Measurements from ENCODE around the gene AAMDC.
"Not testable (repeated sequence)": the region's sequence is repeated elsewhere in the genome, so short reads cannot be mapped to it uniquely, and the experiment has no call there.

AAMDC gene

DNA sequence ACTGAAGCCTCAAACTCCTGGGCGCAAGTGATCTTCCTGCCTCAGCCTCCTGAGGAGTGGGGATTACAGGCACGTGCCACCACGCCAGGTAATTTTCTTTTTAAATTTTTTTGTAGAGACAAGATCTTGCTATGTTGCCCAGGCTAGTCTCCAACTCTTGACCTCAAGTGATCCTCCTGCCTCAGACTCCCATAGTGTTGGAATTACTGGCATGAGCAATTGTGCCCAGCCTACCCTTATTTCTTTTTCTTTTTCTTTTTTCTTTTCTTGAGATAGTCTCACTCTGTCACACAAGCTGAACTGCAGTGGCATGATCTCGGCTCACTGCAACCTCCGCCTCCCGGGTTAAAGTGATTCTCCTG, 63.9 kb downstream of the AAMDC start:
- TF ChIP-seq, protein P1, sequence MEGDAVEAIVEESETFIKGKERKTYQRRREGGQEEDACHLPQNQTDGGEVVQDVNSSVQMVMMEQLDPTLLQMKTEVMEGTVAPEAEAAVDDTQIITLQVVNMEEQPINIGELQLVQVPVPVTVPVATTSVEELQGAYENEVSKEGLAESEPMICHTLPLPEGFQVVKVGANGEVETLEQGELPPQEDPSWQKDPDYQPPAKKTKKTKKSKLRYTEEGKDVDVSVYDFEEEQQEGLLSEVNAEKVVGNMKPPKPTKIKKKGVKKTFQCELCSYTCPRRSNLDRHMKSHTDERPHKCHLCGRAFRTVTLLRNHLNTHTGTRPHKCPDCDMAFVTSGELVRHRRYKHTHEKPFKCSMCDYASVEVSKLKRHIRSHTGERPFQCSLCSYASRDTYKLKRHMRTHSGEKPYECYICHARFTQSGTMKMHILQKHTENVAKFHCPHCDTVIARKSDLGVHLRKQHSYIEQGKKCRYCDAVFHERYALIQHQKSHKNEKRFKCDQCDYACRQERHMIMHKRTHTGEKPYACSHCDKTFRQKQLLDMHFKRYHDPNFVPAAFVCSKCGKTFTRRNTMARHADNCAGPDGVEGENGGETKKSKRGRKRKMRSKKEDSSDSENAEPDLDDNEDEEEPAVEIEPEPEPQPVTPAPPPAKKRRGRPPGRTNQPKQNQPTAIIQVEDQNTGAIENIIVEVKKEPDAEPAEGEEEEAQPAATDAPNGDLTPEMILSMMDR (IDR thresholded peaks at IDR 0.05; ENCODE audit: insufficient read depth, missing control alignments) = no peak
- DNase-seq (ENCODE audit: insufficient read length, low spot score) (no peak), FAIRE-seq (no peak)

DNA sequence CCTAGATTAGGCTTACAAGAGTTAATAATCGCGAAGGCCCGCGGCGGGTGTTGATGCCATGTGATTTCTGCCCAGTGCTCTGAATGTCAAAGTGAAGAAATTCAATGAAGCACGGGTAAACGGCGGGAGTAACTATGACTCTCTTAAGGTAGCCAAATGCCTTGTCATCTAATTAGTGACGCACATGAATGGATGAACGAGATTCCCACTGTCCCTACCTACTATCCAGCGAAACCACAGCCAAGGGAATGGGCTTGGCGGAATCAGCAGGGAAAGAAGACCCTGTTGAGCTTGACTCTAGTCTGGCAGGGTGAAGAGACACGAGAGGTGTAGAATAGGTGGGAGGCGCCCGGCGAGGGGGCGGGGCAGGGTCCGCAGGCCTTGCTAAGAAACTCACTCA, 65.5 kb downstream of the AAMDC start:
- TF ChIP-seq, protein P1 (IDR thresholded peaks at IDR 0.05; ENCODE audit: insufficient read depth, missing control alignments) = no peak
- DNase-seq (ENCODE audit: insufficient read length, low spot score) (no peak), FAIRE-seq (no peak)

DNA sequence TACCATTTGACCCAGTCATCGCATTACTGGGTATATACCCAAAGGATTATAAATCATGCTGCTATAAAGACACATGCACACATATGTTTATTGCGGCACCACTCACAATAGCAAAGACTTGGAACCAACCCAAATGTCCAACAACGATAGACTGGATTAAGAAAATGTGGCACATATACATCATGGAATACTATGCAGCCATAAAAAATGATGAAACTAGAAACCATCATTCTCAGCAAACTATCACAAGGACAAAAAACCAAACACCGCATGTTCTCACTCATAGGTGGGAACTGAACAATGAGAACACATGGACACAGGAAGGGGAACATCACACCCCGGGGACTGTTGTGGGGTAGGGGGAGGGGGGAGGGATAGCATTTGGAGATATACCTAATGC, 68.1 kb downstream of the AAMDC start:
- FAIRE-seq; DNase-seq (ENCODE audit: insufficient read length, low spot score): not testable (repeated sequence)

DNA sequence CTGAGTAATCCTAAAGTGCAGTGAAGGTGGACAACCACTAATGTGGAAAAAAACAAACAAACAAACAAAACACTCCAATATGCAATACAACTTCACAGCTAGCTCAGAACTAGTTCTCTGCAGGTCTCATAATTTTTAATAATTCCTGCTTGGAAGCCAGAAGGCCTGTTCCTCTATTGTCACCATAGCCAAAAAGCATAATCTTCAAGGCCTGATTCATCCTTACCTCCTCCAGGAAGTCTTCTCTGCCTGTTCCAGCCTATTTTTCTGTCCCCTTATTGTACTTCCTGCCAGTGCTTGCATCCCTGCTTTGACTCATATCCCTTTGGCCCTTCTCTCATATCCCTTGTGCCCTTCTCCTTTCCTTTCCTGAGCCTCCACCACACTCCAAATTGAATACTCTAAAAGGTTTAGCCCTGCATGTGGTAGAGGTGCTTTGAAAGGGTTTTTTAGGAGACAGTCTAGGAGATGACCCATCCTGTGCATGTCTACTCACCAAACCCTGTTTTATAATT, 69.2 kb downstream of the AAMDC start:
- DNase-seq (ENCODE audit: insufficient read length, low spot score); FAIRE-seq: not testable (repeated sequence)

DNA sequence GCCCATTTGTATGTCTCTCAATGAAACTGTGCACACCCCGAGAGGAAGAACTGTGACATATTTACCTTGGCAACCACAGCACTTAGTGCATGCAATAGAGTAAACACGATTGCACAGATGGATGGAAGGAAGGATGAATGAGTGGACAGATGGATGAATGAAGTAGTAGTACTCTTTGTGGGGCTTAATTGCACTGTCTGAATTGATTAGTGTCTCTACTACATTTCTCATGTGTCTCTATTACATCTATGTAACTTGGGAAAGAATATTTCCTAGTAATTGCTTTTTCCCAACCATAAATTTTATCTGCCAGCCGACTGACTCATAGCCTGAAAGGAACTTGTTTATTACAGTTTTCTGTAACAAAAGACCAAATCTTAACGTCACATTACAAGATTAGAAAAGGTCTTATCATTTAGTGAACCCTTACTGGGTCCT, 69.7 kb downstream of the AAMDC start:
- DNase-seq (ENCODE audit: insufficient read length, low spot score); FAIRE-seq: not testable (repeated sequence)

DNA sequence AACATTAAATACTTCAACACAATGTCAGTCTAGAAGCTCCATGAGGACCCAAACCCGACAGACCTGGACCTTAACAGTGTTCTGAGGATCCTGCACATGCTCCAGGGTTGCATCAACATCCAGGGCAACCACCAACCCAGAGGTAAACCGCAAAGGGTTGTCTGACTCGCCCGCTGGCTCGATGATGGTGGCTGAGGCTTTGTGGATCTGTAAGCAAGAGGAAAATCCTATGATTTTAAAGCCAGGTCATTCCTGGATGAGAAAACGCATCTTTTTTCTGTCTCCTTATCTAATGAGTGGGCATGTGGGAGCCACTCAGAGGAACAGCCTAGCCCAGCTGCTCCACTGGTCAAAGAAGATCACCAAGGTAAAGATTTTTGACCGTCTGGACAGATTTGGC, 70.3 kb downstream of the AAMDC start:
- not testable (repeated sequence) for DNase-seq (ENCODE audit: insufficient read length, low spot score); FAIRE-seq

DNA sequence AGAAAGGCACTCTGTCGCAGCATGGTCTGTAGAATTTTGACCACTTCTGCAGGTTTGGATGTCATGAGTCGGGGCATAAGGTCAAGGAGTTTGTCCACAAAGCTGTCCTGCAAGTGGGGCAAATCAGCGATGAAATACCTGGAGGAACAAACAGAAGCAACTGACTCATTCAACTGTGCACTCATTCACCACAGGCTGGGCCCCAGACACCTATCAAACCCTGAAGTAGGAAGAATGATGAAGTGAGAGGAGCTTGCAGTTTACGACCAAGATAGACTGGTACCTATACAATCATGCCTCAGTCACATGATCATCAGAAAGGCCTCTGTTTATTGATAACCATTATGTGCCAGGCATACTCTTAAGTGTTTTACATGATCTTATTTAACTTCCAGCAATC, 70.8 kb downstream of the AAMDC start:
- not testable (repeated sequence) for FAIRE-seq; DNase-seq (ENCODE audit: insufficient read length, low spot score)

DNA sequence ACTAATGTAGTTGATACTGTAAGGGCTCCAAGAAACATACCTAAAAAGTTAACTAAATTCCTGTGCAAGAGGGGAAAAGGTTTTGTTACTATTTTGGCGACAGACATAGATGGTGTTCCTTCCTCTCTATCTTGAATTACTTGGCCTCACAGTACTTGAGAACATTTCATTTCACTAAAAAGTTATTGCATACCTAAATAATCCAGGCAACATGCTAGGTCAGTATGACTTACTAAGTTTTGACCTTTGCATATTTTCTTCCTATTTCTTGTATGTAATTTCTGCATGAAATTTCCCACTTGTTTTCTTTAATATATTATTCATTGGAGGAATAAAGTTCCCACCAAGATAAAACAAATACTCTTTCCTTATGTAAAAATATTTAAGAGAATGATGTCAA, 74.0 kb downstream of the AAMDC start:
- FAIRE-seq; DNase-seq (ENCODE audit: insufficient read length, low spot score): not testable (repeated sequence)

DNA sequence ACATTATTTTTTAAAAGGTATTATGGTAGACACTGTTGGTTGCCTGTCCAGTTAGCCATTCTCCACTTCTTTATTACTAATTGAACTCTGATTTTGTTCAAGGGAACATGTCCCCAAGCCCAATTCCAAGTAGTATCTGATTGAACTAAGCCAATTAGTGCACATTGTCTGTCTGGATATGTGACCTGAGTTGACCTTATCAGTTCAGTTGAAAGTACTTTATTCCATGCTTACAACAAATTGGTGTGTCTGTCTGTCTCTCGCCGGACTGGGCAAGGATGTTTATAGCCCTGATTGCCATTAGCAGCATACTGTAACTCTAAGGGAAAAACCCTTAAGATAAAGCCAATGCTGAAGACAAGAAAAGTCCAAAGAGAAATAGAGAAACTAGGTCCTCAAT, 87.9 kb downstream of the AAMDC start:
- FAIRE-seq (no peak), DNase-seq (ENCODE audit: insufficient read length, low spot score) (no peak)
- TF ChIP-seq, protein P1 (IDR thresholded peaks at IDR 0.05; ENCODE audit: insufficient read depth, missing control alignments) = no peak

DNA sequence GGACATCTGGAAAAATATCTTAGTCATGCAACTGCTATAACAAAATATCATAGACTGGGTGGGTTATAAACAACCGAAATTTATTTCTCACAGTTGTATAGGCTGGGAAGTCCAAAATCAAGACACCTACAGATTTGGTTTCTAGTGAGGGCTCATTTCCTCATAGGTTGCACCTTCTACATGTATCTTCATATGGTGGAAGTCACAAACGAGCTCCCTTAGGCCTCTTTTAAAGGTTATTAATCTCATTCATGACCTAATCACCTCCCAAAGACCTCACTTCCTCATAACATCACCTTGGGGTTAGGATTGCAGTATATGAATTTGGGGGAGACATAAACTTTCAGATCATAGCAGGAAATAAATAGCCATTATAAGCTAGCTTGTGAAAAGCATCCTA, 88.3 kb downstream of the AAMDC start:
- DNase-seq (ENCODE audit: insufficient read length, low spot score) (no peak), FAIRE-seq (no peak)
- TF ChIP-seq, protein P1 (IDR thresholded peaks at IDR 0.05; ENCODE audit: insufficient read depth, missing control alignments) = no peak

DNA sequence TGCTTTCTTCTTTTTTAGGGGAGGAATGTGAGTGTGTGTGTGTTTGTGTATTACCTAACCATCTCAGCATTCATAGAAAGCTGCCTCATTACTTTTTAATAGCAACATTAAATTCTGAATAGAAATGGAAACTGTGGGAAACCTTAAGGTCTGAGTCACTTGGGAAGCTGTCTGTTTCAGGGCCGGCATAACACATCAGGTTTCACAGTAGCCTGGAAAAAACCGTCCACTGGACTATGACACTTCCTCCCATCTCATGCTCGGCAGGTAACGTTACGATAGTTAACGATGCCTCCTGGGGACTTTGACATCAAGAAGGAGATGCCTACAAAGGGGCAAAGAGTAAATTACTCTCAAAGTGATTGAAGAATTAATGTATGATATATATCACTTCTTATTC, 89.9 kb downstream of the AAMDC start:
- not testable (repeated sequence) for FAIRE-seq

DNA sequence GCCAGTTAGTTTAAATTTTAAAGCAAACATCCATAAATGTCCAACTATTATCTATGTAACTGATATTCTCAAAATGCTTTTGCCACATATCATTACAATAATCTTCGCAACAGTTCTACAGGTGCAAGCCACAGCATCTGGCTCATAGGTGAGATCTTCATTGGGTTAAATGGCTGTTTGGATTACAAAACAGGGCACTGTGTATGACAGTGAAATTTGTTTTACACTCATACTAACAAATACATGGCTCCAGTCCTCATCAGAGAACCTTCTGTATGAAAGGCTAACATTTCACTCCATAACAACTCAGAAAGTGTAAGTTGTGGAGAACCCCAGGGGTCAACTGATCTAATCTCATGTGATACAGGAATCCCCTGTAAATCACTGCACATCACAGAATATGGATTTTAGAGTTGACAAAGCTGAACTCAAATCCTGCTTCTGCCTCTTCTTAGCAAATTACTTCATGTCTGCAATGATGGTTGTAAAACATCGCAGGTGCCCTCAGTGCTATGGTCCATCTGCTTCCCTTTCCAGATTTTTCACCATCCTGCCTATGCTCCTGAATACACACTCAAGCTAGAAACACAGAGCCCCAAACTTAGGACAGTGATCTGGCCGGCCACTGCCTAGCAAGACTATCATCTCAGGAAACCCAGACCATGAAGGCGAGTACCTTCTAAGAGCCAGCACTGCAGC, 92.8 kb downstream of the AAMDC start:
- DNase-seq (ENCODE audit: insufficient read length, low spot score); FAIRE-seq: not testable (repeated sequence)

More for the DNA sequence above, 89.9 kb downstream of the AAMDC start:
- DNase-seq (ENCODE audit: insufficient read length, low spot score) = not testable (repeated sequence)

DNA sequence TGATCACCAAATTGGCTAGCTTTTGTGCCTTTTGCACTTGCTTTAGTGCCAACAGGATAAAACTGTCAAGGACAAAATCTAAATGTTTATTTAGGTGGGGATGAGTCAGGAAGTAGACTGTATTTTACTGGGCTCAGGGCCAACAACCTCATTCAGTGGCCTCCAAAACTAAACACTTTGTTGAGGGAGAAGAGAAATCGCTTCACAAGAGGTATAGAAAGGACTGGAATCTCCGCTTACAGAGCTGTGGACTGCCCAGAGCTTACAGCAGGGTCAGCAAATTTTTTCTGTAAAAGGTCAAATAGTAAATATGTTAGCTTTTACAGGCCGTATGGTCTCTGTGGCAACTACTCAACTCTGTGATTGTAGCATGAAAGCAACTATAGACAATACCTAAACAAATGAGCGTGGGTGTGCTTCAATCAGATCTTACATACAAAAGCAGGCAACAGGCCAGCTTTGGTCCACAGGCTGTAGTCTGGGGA, 93.4 kb downstream of the AAMDC start:
- not testable (repeated sequence) for FAIRE-seq; DNase-seq (ENCODE audit: insufficient read length, low spot score)

DNA sequence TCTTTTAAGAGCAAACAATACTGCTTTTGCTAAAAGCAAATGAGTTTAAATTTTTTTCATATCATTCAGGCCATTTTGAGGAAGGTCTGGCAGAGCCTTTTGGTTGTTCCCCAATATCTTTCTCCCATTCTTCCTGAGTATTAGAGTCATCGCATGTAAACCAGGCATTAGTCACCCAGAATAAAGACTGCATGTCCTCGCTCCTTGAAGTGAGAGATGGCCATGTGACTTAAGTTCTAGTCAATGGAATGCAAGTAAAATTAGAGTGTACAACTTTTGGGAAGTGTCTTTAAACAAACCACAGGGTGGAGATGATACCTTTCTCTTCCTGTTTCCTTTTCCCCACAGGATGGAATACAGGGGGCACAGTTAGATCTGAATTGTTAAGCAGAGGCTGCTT, 96.8 kb downstream of the AAMDC start:
- not testable (repeated sequence) for DNase-seq (ENCODE audit: insufficient read length, low spot score); FAIRE-seq

All from D721Med (cell line).